Measurements from ENCODE around the gene CALN1. TPM values are rescaled to one million over a fixed set of nuclear protein-coding genes. Genes with fewer than 3 reads are reported as not detected.

The CALN1 gene
- total RNA-seq, 2 donors from 2014 or later = 0.52 to 1.6 TPM

DNA sequence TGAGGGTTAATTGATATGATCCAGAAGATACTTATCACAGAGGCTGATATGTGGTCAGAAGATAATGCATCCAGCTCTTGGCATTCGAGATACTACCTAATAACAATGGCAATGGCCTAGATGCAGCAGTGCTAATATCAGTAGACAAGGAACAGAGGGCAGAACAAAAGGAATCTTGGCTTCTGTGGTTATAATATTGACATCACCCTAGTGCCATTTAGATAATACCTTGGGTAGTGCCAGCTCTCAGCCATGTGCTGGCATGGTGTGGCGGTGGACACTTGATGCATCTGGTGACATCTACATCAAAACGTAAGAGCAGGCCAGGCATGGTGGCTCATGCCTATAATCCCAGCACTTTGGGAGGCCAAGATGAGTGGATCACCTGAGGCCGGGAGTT is 101.8 kb downstream of the CALN1 start:
- ATAC-seq = no peak
- H3K4me3 ChIP-seq = no peak overlapping the region
- no peaks in the 10 kb centered on the region for H3K27me3 ChIP-seq
- H3K4me1 ChIP-seq = no peaks in the 10 kb centered on the region
- no peak for DNase-seq
- WGBS, 2 donors = 78 to 80% methylated on average over 4 of the region's 4 CpGs
- no peaks in the 10 kb centered on the region for H3K36me3 ChIP-seq (replicated peaks in 1 of 2; ENCODE audit: insufficient read depth in 1 of 2, low read depth in 2 of 2)
- H3K9me3 ChIP-seq = no peaks in the 10 kb centered on the region
- TF ChIP-seq POLR2A (IDR thresholded peaks at IDR 0.05) = no peak
- TF ChIP-seq, protein P1, sequence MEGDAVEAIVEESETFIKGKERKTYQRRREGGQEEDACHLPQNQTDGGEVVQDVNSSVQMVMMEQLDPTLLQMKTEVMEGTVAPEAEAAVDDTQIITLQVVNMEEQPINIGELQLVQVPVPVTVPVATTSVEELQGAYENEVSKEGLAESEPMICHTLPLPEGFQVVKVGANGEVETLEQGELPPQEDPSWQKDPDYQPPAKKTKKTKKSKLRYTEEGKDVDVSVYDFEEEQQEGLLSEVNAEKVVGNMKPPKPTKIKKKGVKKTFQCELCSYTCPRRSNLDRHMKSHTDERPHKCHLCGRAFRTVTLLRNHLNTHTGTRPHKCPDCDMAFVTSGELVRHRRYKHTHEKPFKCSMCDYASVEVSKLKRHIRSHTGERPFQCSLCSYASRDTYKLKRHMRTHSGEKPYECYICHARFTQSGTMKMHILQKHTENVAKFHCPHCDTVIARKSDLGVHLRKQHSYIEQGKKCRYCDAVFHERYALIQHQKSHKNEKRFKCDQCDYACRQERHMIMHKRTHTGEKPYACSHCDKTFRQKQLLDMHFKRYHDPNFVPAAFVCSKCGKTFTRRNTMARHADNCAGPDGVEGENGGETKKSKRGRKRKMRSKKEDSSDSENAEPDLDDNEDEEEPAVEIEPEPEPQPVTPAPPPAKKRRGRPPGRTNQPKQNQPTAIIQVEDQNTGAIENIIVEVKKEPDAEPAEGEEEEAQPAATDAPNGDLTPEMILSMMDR (IDR thresholded peaks at IDR 0.05) = no peak
- intact Hi-C loops (cut with DNase I) = no loop called here
- no peak overlapping the region for H3K27ac ChIP-seq

DNA sequence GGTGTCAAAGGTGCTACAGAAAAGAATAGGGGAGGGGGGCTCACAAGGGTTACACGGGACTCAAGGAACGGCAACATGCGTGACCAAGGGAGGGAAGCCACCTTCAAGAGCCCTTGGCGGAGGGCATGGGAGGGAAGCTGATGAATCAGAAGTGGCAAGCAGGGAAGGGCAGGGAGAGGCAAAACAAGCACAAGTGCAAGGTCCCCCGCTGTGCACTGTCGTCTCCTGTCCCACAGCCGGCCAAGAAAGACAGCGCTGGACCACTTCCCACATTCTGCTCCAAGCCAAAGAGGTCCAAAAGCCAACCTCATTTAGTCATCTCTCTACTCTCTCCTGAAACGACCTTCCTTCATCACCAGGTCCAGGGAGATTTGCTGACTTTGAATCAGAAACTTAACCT is 102.7 kb downstream of the CALN1 start:
- 68 to 76% methylated on average over 9 of the region's 9 CpGs for whole genome bisulfite sequencing, 2 donors
- ATAC-seq = no peak
- DNase-seq = no peak
- Histone ChIP-seq H3K36me3 (replicated peaks in 1 of 2; ENCODE audit: insufficient read depth in 1 of 2, low read depth in 2 of 2) (no peaks in the 10 kb centered on the region), H3K27ac (no peak overlapping the region), H3K9me3 (no peaks in the 10 kb centered on the region), H3K4me1 (no peaks in the 10 kb centered on the region), H3K4me3 (no peak overlapping the region), H3K27me3 (no peaks in the 10 kb centered on the region)
- TF ChIP-seq POLR2A (IDR thresholded peaks at IDR 0.05) = no peak
- TF ChIP-seq, protein P1 (IDR thresholded peaks at IDR 0.05) = no peak
- intact Hi-C loops (cut with DNase I) = no loop called here

- no peaks in the 10 kb centered on the region for H3K36me3 ChIP-seq (replicated peaks in 1 of 2; ENCODE audit: insufficient read depth in 1 of 2, low read depth in 2 of 2)
- no peak overlapping the region for H3K4me3 ChIP-seq
- 70 to 90% methylated on average over 2 of the region's 2 CpGs for WGBS, 2 donors
- intact Hi-C loops (cut with DNase I) = no loop called here
- DNase-seq = no peak
- no peaks in the 10 kb centered on the region for H3K4me1 ChIP-seq
- ATAC-seq = no peak
- no peak for TF ChIP-seq POLR2A (IDR thresholded peaks at IDR 0.05)
- TF ChIP-seq, protein P1 (IDR thresholded peaks at IDR 0.05) = no peak
- no peaks in the 10 kb centered on the region for H3K27me3 ChIP-seq
- H3K27ac ChIP-seq = no peak overlapping the region
- no peaks in the 10 kb centered on the region for H3K9me3 ChIP-seq
Observed at GRCh38 chr7:72308986-72309385, 103.2 kb downstream of the CALN1 start.

DNA sequence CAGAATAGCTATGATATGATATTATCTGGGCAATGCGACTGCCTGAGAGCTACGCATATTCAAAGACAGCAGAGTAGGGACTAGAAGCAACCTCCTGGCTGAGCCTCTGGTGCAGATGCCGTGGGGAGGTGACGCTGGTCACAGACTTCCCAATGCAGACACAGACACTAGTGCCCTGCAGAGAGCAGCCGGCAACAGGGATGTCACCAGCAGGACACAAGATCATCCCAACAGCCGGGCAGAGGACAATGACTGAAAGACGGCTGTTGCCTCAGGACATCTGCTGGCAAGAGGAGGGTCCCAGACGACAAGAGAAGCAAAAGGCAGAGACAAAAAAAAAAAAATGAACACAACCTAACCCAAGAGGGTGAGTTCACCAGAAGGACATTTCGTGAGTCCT is 104.6 kb downstream of the CALN1 start:
- Histone ChIP-seq H3K27me3 (no peaks in the 10 kb centered on the region), H3K36me3 (replicated peaks in 1 of 2; ENCODE audit: insufficient read depth in 1 of 2, low read depth in 2 of 2) (no peaks in the 10 kb centered on the region), H3K9me3 (no peaks in the 10 kb centered on the region), H3K4me1 (no peaks in the 10 kb centered on the region), H3K4me3 (no peak overlapping the region), H3K27ac (no peak overlapping the region)
- no peak for ATAC-seq
- DNase-seq = no peak
- WGBS, 2 donors = 65 to 87% methylated on average over 6 to 9 of the region's 9 CpGs
- TF ChIP-seq, protein P1 (IDR thresholded peaks at IDR 0.05) = no peak
- TF ChIP-seq POLR2A (IDR thresholded peaks at IDR 0.05) = no peak
- intact Hi-C loops (cut with DNase I) = no loop called here

DNA sequence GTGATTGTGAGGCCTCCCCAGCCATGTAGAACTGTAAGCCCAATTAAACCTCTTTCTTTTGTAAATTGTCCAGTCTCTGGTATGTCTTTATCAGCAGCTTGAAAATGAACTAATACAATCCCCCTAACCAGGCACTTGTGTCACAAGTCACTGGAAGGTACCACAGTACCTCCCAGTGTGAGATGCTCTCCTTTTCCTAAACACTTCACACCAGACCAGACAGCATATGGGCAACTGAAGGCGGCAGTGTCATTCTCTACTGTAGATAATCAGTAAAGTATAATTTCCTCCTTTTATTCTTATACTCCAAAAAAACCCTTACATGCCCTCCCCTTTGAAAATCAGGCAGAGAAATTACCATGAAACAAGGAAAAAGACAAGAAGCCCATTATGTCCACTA is 113.2 kb downstream of the CALN1 start:
- DNase-seq = no peak
- 70 to 94% methylated on average over 1 of the region's 1 CpG for WGBS, 2 donors
- Histone ChIP-seq H3K9me3 (no peaks in the 10 kb centered on the region), H3K27ac (no peak overlapping the region), H3K27me3 (no peaks in the 10 kb centered on the region), H3K36me3 (replicated peaks in 1 of 2; ENCODE audit: insufficient read depth in 1 of 2, low read depth in 2 of 2) (no peaks in the 10 kb centered on the region), H3K4me3 (no peak overlapping the region), H3K4me1 (no peaks in the 10 kb centered on the region)
- TF ChIP-seq, protein P1 (IDR thresholded peaks at IDR 0.05) = no peak
- TF ChIP-seq POLR2A (IDR thresholded peaks at IDR 0.05) = no peak
- intact Hi-C loops (cut with DNase I) = no loop called here
- ATAC-seq = no peak
